ENCODE measurements around the gene MKLN1. TPM values are rescaled to one million over a fixed set of nuclear protein-coding genes. Genes with fewer than 3 reads are reported as not detected.

The MKLN1 gene
- total and polyA plus RNA-seq, 2 of the 4 experiments (the other 2 are of a cell fraction): 17.5 to 52.0 TPM

GRCh38 chr7:131502810-131503508 is 175.3 kb downstream of the MKLN1 start:
- Histone ChIP-seq H3K23ac (ENCODE audit: low read depth, low read length) (no peak overlapping the region), H4K8ac (ENCODE audit: low read depth in 2 of 2, low read length in 2 of 2) (peak overlapping the region in 1 of 2 experiments; percentile 8; a peak in 1 of 4 replicates), H3K56ac (ENCODE audit: extremely low read depth, insufficient read depth, low read length) (no peak overlapping the region), H4K20me1 (ENCODE audit: insufficient read depth, low read length) (peaks cover 13% of the 10 kb centered on the region), H2AFZ (replicated peaks; ENCODE audit: low read length, poor library complexity) (no peak overlapping the region), H3K4me3 (ENCODE audit: insufficient read depth, low read depth, low read length) (no peak overlapping the region), H3K9me3 (ENCODE audit: control insufficient read depth, insufficient read depth, low read length) (no peaks in the 10 kb centered on the region), H2BK15ac (ENCODE audit: low read depth, low read length) (no peak overlapping the region), H3K4me1 (ENCODE audit: control insufficient read depth, insufficient read depth, low read length) (peaks cover 24% of the 10 kb centered on the region), H2AK9ac (replicated peaks; ENCODE audit: low read depth, low read length, poor library complexity) (peak overlapping the region; percentile 6), H3K9ac (ENCODE audit: low read depth, low read length) (no peak overlapping the region), H2BK120ac (ENCODE audit: low read depth, low read length) (no peak overlapping the region), H3K27ac (ENCODE audit: insufficient read depth, low read length) (no peak overlapping the region), H3K18ac (ENCODE audit: low read depth, low read length) (no peak overlapping the region), H4K91ac (ENCODE audit: insufficient read depth, low read depth, low read length) (no peak overlapping the region), H2AK5ac (ENCODE audit: low read depth, low read length) (peak overlapping the region; percentile 56; the same call in 1 of the 2 replicates), H2BK5ac (ENCODE audit: low read depth, low read length, poor library complexity, severe bottlenecking) (no peak overlapping the region), H3K4ac (ENCODE audit: low read depth, low read length) (peak overlapping the region; percentile 28; the same call in 1 of the 2 replicates), H3K9me1 (ENCODE audit: insufficient read depth, low read length) (peaks cover 27% of the 10 kb centered on the region), H3K27me3 (ENCODE audit: control insufficient read depth, insufficient read depth, low read length) (no peaks in the 10 kb centered on the region), H3K4me2 (ENCODE audit: low read depth, low read length) (peak overlapping the region; percentile 9; the same call in 1 of the 2 replicates), H3K79me1 (ENCODE audit: low read depth in 1 of 2, low read length in 2 of 2) (peaks cover 0 to 8% of the 10 kb centered on the region in 2 experiments; a peak in 1 of 4 replicates), H2BK20ac (ENCODE audit: low read depth, low read length) (no peak overlapping the region), H3K36me3 (ENCODE audit: control insufficient read depth, insufficient read depth, low read length) (no peaks in the 10 kb centered on the region), H3K14ac (replicated peaks; ENCODE audit: low read depth, low read length) (0 out of 2 replicates have a peak overlapping the region, but pooled peaks have one; percentile 16), H4K5ac (ENCODE audit: low read depth, low read length) (no peak overlapping the region)
- WGBS, 2 experiments (ENCODE audit: extremely low coverage in 2 of 2, insufficient read length in 1 of 2): 48% methylated on average over 2 of the region's 9 CpGs; no CpG with 5 or more reads in 1 of the 2 experiments
- in situ Hi-C loops (cut with MboI; ENCODE audit: low sequenced_read_pairs) (no loop called here), dilution Hi-C loops (cut with HindIII; ENCODE audit: low sequenced_read_pairs, unreplicated experiment) (no loop called here), intact Hi-C loops (cut with micrococcal nuclease) (no loop called here)
- peak; percentile 33 for ATAC-seq (ENCODE audit: low read depth)
- no TSS peak for BruUV-seq (replicated peaks)
- TF ChIP-seq RCOR1 (IDR thresholded peaks at IDR 0.05; ENCODE audit: insufficient replicate concordance, low read length) (no peak), MAFK (IDR thresholded peaks at IDR 0.05; ENCODE audit: low read depth, low read length) (no peak), CHD1 (IDR thresholded peaks at IDR 0.05; ENCODE audit: low read depth, low read length) (no peak), ELK1 (IDR thresholded peaks at IDR 0.05; ENCODE audit: borderline replicate concordance, low read depth, low read length) (no peak), CEBPB (IDR thresholded peaks at IDR 0.05; ENCODE audit: low read depth, low read length) (no peak), BHLHE40 (IDR thresholded peaks at IDR 0.05; ENCODE audit: low read depth, low read length) (no peak), NFE2L2 (IDR thresholded peaks at IDR 0.05; ENCODE audit: low read depth, low read length) (no peak), MAZ (IDR thresholded peaks at IDR 0.05; ENCODE audit: borderline replicate concordance, low read depth, low read length) (no peak), MXI1 (IDR thresholded peaks at IDR 0.05; ENCODE audit: borderline replicate concordance, low read depth, low read length) (no peak), POLR2A (IDR thresholded peaks at IDR 0.05; ENCODE audit: low read depth, low read length) (no peak), RFX5 (IDR thresholded peaks at IDR 0.05; ENCODE audit: low read depth, low read length) (no peak), SMC3 (IDR thresholded peaks at IDR 0.05; ENCODE audit: low read depth, low read length) (no peak), CTCF (conservative IDR thresholded peaks at IDR 0.05; ENCODE audit: low read depth, low read length) (no peak), FOS (IDR thresholded peaks at IDR 0.05; ENCODE audit: low read depth, low read length) (no peak)
- TF ChIP-seq, protein P1, sequence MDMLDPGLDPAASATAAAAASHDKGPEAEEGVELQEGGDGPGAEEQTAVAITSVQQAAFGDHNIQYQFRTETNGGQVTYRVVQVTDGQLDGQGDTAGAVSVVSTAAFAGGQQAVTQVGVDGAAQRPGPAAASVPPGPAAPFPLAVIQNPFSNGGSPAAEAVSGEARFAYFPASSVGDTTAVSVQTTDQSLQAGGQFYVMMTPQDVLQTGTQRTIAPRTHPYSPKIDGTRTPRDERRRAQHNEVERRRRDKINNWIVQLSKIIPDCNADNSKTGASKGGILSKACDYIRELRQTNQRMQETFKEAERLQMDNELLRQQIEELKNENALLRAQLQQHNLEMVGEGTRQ (IDR thresholded peaks at IDR 0.05; ENCODE audit: low read depth, low read length): no peak
- DNase-seq: peak; percentile 49
- POLR2A ChIA-PET (ENCODE audit: unreplicated experiment): interaction anchor here (1.2 kb wide), 1 partner anchor 9 kb away, joined by 3 read pairs; no protein-coding TSS in a partner anchor
- CTCF ChIA-PET: no interaction called here
